GM12892 (cell line): Measurements from ENCODE around the gene TMEM17.

Source experiments
- POLR2A ChIP-seq: IDR thresholded peaks from 2 replicates; pipeline ENCODE4 v1.6.1; 2011; ENCODE audit warnings: low read depth, low read length, control low read depth
- POLR2AphosphoS5 ChIP-seq: IDR thresholded peaks from 2 replicates; pipeline ENCODE4 v1.6.1; 2011; ENCODE audit warnings: low read depth, low read length, control low read depth
- TAF1 ChIP-seq: IDR thresholded peaks from 2 replicates; pipeline ENCODE4 v1.6.1; 2011; ENCODE audit warnings: low read depth, mild to moderate bottlenecking, control low read depth, low read length, borderline replicate concordance

GRCh38 chr2:62471404-62471803 lies 34.6 kb downstream of the TMEM17 start:
- no peak for TF ChIP-seq POLR2A
- no peak for TF ChIP-seq POLR2AphosphoS5
- TF ChIP-seq TAF1, result no peak
